HG03196 (cell line): ENCODE measurements around the gene ZNF284.

Experiments
- ATAC-seq: cut with Tn5 transposase; IDR thresholded peaks from one replicate; pipeline ENCODE4 v1.9.1; 2021; ENCODE audit not compliant: unreplicated experiment

The ZNF284 gene

DNA sequence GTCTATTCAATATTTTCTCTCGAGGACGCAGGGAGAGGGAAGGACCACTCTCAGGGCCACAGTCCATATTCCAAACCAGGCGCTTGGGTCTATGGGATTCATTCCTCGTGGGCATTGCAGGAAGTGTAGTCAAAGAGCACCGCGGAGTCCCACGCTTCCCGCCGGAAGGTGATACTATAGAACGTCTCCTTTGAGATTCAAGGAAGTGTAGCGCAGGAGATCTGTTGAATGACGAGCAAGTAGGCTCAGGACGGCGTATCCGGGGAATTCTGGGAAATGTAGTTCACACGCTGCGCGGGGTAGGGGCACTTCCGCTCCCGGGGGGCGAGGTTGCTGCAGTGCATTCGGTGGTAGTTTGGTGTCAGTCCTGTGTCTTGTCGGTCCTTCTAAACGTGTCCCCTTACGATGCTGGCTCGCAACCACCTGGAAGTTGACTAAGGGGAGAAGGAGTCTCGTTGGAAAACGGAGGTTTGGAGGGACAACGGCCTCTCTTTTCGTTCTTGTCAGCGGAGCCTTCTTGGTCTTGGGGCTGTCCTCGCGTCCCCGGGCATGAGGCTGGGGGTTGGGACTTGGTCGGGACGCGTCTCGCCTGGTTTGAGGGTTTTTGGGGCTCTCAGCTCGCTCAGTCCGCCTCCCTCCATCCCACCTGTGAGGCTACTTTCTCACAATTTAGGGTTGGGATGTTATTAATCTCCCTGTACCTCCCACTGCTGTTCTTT, at the start of gene ZNF284:
Gene ZNF284 (plus strand): TSS at position 336 of the 719 bp plus-strand sequence. CDS start 4,231 bp downstream, outside the sequence.
- peak; percentile 95 for ATAC-seq

DNA sequence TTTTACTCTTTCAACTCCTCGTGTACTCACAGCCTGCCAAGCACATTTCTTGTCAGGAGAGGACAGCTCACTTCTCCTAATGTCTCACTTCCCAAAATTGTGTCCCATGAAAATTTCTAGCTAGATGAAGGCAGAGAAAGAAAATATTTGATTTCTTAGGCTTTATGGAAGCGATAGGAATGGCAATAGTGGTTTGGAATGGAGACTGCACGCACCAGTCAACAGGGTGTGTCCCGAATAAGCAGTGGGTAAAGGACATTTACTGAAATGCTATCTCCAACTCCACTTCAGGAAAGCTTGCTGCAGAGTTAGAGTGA, 47.1 kb upstream of the ZNF284 start:
- no peak for ATAC-seq

DNA sequence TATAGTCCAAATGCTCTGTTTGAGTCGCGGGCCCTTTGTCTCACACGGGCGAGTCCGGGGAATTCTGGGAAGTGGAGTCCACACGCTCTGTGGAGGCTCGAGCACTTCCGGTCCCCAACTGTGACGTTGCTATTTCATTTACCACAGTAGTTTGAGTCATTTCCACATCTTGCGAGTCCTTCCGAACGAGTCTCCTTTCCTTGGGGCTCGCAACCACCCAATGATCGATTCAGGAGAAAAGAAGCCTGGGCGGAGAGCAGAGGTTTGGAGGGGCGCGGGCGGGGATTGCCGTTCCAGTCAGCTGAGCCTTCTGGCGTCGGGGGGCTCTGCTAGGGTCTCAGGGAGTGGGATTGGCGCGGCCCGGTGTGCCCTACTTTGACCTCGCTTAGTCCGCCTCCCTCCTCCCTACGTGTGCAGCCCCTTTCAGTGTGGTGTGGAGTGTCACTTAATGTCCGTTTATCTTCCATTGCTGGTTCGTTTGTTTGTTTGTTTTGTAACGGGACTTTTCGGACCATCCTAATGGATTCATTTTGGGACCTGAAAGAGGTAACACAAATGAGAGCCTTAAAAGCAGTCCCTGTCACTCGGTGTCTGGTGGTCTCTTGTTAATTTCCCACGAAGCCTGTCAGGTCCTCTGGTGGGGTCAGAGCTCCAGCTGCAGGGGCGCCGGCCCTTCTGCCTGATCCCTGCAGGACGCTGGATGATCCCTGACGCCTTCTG, 46.6 kb upstream of the ZNF284 start, which contains the start of gene ZNF222:
Gene ZNF222 (plus strand): TSS at position 163 of the 720 bp plus-strand sequence. CDS start 58 bp downstream, at position 221.
- peak; percentile 79 for ATAC-seq

DNA sequence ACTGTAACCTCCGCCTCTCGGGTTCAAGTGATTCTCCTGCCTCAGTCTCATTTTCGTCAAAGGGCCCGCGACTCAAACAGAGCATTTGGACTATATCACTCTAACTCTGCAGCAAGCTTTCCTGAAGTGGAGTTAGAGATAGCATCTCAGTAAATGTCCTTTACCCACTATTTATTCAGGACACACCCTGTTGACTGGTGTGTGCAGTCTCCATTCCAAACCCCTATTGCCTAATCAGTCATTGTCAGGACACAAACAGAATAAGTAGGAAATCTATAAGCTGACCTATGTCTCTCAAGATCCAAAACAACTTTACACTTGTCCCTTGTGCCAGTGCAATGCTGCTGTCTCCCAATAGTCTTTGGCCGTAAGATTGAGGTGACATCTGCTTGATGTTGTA, 45.3 kb upstream of the ZNF284 start:
- no peak for ATAC-seq

GRCh38 chr19:44032001-44032610, 39.9 kb upstream of the ZNF284 start:
- ATAC-seq: no peak

GRCh38 chr19:44042147-44042546, 29.8 kb upstream of the ZNF284 start:
- no peak for ATAC-seq

DNA sequence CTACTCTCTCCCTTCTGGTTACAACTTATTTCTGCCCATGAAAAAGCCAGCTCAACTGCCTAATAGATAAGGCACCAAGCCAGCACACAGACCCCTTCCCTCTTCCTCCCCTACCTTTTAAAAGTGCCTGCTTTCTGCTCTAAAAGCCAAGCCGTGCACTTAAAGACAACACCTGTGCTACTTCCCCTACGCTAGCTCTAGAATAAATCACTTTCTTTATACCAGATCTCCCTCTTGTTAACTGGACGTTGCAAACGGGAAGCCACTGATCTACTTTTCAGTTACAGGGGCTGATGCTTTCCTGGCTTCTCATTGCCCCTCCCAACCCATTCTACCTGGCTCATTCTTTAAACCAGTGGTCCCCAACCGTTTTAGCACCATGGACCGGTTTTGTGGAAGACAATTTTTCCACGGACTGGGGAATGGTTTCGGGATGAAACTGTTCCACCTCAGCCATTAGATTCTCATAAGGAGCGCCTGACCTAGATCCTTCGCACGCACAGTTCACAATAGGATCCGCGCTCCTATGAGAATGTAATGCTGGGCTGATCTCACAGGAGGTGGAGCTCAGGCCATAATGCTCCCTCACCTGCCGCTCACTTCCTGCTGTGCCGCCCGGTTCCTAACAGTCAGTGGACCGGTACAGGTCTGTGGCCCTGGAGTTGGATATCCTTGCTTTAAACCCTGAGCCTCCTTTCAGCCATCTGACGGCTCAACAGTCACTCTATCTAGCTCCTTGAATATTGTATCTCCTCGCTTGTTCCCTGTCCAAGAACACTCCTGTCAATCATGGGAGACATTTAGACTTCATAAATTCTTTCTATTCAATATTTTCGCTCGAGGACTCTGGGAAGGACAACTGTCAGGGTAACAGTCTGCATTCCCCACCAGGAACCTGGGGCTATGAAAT, 21.0 kb upstream of the ZNF284 start:
- no peak for ATAC-seq

DNA sequence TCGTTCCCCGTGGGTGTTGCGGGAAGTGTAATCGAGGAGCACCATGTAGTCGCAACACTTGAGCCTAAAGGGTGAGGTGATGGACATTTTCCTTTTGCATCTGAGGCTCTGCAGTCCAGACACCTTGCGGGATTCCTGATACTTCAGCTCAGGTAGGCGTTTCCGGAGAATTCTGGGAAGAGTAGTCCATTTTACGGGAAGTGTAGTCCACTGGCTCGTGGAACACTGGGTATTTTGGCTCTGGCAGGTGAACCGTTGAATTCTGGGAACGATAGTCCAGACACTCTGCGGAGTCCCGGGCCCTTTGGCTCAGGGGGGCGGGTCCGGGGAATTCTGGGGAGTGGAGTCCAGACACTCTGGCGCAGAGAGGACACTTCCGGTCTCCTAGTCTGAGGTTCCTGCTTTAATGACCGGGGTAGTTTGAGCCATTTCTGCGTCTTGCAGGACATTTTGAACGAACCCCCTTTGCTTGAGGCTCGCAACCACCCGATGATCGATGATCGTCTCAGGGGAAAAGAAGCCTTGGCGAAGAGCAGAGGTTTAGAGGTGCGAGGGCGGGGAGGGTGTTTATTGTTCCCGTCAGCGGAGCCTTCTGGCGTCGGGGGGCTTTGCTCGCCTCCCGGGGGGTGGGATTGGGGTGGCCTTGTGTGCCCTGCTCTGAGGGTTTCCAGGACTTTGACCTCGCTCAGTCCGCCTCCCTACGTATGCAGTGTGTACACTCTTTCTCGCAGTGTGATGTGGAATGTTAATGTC, 20.1 kb upstream of the ZNF284 start, which contains the start of gene ZNF223:
Gene ZNF223 (plus strand): TSS at position 387 of the 753 bp plus-strand sequence. CDS start 3,141 bp downstream, outside the sequence.
- no peak for ATAC-seq

DNA sequence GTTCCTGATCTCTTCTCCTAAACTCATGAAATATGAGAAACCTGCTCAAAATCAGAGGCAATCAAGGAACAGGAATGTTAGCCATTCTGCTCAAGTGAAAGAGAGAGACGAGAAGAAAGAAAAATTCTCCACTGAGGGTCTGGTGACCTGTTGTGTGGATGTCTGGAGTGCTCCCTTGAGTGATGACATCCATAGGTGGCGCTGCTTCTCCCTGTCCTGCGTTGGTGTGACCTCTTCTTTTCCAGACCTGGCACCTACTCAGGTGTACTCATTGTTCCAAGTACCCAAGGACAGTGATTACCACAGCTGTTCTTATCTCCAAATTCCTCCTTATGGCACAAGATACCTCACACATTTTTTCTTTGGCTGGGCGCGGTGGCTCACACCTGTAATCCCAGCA, 16.1 kb upstream of the ZNF284 start:
- no peak for ATAC-seq

DNA sequence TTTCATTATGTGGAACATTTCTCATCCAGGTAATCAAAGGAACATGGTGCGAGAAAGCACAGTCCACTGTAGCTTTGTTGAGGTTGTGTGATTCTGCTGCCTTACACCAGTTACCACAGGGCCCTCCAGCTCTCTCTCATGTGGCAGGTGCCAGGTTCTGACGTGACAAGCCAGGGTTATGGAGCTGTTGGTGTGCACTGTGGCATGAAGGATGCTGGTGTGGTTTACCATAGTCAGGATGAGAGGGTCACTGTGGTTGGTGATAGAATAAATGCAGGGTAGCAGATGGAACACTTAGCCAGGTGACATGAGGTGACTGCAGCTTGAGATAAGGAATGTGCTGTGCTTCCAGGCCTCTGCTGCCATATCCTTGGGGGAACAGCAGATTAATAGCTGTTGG, 12.7 kb upstream of the ZNF284 start:
- no peak for ATAC-seq

- no peak for ATAC-seq
These were observed 10.9 kb upstream of the ZNF284 start for GRCh38 chr19:44061038-44061437.

- no peak for ATAC-seq
These were observed 5.7 kb upstream of the ZNF284 start for GRCh38 chr19:44066305-44066704.

- no peak for ATAC-seq
These were observed 2.5 kb upstream of the ZNF284 start for GRCh38 chr19:44069415-44069814.

DNA sequence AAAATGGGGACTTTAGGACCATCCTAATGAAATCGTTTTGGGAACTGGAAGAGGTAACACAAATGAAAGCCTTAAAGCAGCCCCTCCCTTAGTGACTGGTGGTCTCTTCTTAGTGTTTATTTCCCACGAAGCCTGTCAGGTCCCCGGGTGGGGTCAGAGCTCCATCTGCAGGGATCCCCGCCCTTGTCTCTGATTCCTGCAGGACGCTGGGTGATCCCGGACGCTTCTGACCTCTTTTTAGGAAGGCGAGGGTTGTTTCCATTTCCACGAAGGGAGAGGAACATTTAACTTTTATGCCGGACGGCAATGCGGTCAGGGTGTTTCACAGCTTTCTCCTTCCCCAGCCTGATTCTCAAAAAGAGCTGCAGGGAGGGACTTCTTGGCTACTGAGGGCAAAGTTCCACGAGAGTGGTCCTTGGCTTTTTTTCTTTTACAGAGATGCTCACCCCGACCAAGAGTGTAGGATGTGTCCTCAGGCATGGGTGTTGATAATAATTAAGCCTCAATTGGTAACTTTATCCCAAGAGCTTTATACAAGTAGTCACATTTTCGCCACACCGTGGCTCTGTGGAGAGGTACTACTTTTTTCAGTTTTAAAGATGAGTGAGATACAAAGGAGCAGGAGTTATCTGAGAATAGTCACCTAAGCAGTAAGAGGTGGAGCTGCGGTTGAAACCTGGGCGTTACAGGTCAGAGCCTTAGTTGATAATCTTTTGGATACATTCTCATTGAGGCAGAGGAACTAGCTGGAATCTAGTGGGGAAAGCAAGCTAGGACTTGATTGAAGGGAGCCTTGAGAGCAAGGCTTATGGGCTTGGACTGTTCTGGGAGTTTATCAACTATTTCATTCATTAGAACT, 813 bp downstream of the ZNF284 start:
- ATAC-seq: no peak

DNA sequence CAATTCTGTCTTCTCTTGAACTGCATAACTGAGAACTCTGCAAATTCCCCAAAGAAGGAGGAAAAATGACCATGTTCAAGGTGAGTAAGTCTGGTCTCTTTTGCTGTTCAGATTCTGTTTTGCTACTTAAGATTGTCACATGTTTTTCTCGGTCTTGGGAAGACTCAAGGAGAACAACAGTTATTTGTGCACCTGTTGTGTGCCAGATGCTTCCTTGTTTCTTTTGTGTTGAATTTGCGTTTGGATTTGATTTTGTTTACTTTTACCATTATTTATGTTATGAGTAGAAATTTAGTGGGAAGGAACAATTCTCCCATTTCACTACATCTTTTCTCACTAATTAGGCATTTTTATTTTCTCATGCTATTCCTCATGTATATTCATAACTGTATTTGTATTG, 4.4 kb downstream of the ZNF284 start:
- ATAC-seq: no peak

DNA sequence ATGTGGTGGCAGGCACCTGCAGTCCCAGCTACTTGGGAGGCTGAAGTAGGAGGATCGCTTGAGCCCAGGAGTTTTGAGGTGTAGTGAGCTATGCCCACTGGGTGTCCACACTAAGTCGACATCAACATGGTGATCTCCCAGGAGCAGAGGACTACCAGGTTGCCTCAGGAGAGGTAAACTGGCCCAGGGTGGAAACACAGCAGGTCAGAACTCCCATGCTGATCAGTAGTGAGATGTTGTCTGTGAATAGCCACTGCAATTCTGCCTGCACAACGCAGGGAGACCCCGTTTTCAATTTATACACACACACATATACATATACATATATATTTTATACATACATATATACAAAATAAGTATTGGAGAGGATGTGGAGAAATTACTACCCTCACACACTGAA, 20.1 kb downstream of the ZNF284 start:
- ATAC-seq: no peak

DNA sequence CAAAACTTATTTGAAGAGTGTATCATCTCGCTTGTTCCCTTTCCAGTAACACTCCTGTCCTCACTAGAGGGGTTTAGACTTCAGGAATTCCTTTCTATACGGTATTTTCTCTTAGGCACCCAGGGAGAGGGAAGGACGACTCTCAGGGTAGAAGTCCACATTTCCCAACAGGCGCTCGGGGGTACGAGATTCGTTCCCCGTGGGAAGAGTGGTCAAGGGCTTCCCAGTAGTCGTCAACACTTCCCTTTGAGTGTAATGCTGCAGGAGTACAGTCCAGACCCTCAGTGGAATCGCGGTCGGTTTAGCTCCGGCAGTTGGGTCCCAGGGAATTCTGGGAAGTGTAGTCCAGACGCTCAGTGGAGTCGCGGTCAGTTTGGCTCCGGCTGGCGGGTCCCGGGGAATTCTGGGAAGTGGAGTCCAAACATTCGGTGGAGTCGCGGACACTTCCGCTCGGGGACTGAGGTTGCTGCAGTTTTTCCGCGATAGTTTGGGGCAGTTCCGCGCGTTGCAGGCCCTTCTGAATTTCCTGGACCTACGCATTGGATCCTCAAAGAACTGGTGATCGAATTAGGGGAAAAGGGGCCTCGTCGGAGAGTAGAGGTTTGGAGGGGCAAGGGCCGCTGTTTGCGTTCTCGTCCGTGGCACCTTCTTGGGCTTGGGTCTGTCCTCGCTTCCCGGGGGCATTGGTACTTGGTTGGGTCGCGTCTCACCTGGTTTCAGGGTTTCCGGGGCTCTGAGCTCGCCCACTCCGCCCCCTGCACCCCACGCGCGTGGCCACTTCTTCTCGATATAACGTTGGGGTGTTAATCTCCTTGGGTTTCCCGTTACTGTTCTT, 22.2 kb downstream of the ZNF284 start, which contains the start of gene ZNF224:
Gene ZNF224 (plus strand): TSS at position 431 of the 835 bp plus-strand sequence. CDS start 3,513 bp downstream, outside the sequence.
- peak; percentile 82 for ATAC-seq

- no peak for ATAC-seq
These were observed 35.8 kb downstream of the ZNF284 start for GRCh38 chr19:44107751-44108150.
